WERI-Rb-1 (cell line): ENCODE data around the gene TMEM256.
A peak's percentile ranks its signal among the peaks of the same experiment; 100 is the strongest.

Source experiments
- DNase-seq: peaks from one replicate; pipeline ENCODE4 v3.0.0-alpha.2; 2020
- H3K27ac ChIP-seq: fragments of 250-450 bp; sonication (Bioruptor Pico); 2 replicates; pipeline ENCODE4 v1.5.1; 2020; ENCODE audit warnings: mild to moderate bottlenecking, moderate library complexity
- H3K27me3 ChIP-seq: fragments of 250-450 bp; sonication (Bioruptor Pico); 2 replicates; pipeline ENCODE4 v1.5.1; 2021; ENCODE audit warnings: mild to moderate bottlenecking, low read depth, moderate library complexity; ENCODE audit not compliant: insufficient read depth, severe bottlenecking
- H3K36me3 ChIP-seq: fragments of 250-450 bp; sonication (Bioruptor Pico); 2 replicates; pipeline ENCODE4 v1.5.1; 2020; ENCODE audit warnings: mild to moderate bottlenecking, moderate library complexity
- H3K4me3 ChIP-seq: 2 replicates; pipeline ENCODE4 v1.5.1; 2011; ENCODE audit warnings: low read depth, mild to moderate bottlenecking, control low read depth, low read length
- H3K9me3 ChIP-seq: fragments of 250-450 bp; sonication (Bioruptor Pico); 2 replicates; pipeline ENCODE4 v1.5.1; 2021; ENCODE audit warnings: mild to moderate bottlenecking, moderate library complexity; ENCODE audit not compliant: severe bottlenecking
- CTCF ChIP-seq: IDR thresholded peaks from 2 replicates; pipeline ENCODE4 v1.5.1; 2011; ENCODE audit warnings: low read depth, mild to moderate bottlenecking, control low read depth, inconsistent platforms, low read length

TMEM256 gene

GRCh38 chr17:7382901-7383300, 21.0 kb downstream of the TMEM256 start:
- no peak for TF ChIP-seq CTCF
- peaks cover 17% of the 10 kb centered on the region for H3K36me3 ChIP-seq
- H3K27me3 ChIP-seq, result no peaks in the 10 kb centered on the region
- no peaks in the 10 kb centered on the region for H3K9me3 ChIP-seq
- no peak overlapping the region for H3K27ac ChIP-seq
- DNase-seq, result no peak
- no peak overlapping the region for H3K4me3 ChIP-seq

- peak; percentile 72 for DNase-seq
- H3K27me3 ChIP-seq, result no peaks in the 10 kb centered on the region
- peaks cover 17% of the 10 kb centered on the region for H3K36me3 ChIP-seq
- no peak for TF ChIP-seq CTCF
- H3K27ac ChIP-seq, result peak within 1 kb of the TSS; percentile 19; the same call in 1 of the 2 replicates
- no peaks in the 10 kb centered on the region for H3K9me3 ChIP-seq
- H3K4me3 ChIP-seq, result peak within 1 kb of the TSS; percentile 61
Observed at GRCh38 chr17:7380855-7381683, 22.8 kb downstream of the TMEM256 start, which contains the start of gene TNK1. TNK1 (plus strand) TSS chr17:7381089; CDS start chr17:7382927, 1,838 bp downstream.

GRCh38 chr17:7380321-7380720, 23.6 kb downstream of the TMEM256 start:
- Histone ChIP-seq H3K4me3 (peak overlapping the region; percentile 61), H3K36me3 (peaks cover 12% of the 10 kb centered on the region), H3K27ac (no peak overlapping the region), H3K27me3 (no peaks in the 10 kb centered on the region), H3K9me3 (no peaks in the 10 kb centered on the region)
- TF ChIP-seq CTCF, result peak; percentile 32; the same call in 1 of the 2 replicates
- no peak for DNase-seq

- Histone ChIP-seq H3K36me3 (peaks cover 10% of the 10 kb centered on the region), H3K27ac (no peak overlapping the region), H3K9me3 (no peaks in the 10 kb centered on the region), H3K27me3 (no peaks in the 10 kb centered on the region), H3K4me3 (no peak overlapping the region)
- DNase-seq, result no peak
- TF ChIP-seq CTCF, result no peak
Observed at GRCh38 chr17:7379134-7379533, 24.8 kb downstream of the TMEM256 start.

- no peaks in the 10 kb centered on the region for H3K9me3 ChIP-seq
- no peaks in the 10 kb centered on the region for H3K27me3 ChIP-seq
- no peak overlapping the region for H3K27ac ChIP-seq
- TF ChIP-seq CTCF, result no peak
- DNase-seq, result no peak
- H3K36me3 ChIP-seq, result no peaks in the 10 kb centered on the region
- H3K4me3 ChIP-seq, result no peak overlapping the region
Observed at GRCh38 chr17:7374353-7374752, 29.5 kb downstream of the TMEM256 start.

- Histone ChIP-seq H3K27ac (no peak overlapping the region), H3K4me3 (no peak overlapping the region), H3K36me3 (no peaks in the 10 kb centered on the region), H3K9me3 (no peaks in the 10 kb centered on the region), H3K27me3 (no peaks in the 10 kb centered on the region)
- TF ChIP-seq CTCF, result no peak
- no peak for DNase-seq
Observed at GRCh38 chr17:7370853-7371252, 33.0 kb downstream of the TMEM256 start.
